Measurements from ENCODE around the gene PPA2. TPM values are rescaled to one million over a fixed set of nuclear protein-coding genes. Genes with fewer than 3 reads are reported as not detected.

PPA2 gene
- total and polyA plus RNA-seq, 8 donors = 75.3 to 102 (median 86.6) TPM

DNA sequence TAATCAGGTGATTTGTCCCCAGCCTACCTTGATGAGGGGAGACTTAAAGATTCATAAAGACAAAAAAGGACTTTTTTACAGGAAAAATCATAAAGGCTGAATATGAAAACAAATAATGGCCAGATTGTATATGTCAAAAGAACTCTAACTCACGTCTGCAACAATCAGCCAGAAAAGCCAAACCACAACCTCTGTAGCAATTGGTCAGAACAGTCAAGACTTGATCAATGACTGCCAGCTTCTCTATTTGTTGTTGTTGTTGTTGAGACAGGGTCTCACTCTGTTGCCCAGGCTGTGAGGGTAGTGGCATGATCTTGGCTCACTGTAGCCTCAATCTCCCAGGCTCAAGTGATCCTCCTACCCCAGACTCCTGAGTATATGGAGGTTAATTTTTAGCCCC, 35.9 kb upstream of the PPA2 start:
- TF ChIP-seq, protein P1, sequence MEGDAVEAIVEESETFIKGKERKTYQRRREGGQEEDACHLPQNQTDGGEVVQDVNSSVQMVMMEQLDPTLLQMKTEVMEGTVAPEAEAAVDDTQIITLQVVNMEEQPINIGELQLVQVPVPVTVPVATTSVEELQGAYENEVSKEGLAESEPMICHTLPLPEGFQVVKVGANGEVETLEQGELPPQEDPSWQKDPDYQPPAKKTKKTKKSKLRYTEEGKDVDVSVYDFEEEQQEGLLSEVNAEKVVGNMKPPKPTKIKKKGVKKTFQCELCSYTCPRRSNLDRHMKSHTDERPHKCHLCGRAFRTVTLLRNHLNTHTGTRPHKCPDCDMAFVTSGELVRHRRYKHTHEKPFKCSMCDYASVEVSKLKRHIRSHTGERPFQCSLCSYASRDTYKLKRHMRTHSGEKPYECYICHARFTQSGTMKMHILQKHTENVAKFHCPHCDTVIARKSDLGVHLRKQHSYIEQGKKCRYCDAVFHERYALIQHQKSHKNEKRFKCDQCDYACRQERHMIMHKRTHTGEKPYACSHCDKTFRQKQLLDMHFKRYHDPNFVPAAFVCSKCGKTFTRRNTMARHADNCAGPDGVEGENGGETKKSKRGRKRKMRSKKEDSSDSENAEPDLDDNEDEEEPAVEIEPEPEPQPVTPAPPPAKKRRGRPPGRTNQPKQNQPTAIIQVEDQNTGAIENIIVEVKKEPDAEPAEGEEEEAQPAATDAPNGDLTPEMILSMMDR (IDR thresholded peaks at IDR 0.05) = no peak
- ATAC-seq = no peak
- no peak for DNase-seq
- H3K4me1 ChIP-seq = no peaks in the 10 kb centered on the region
- H3K4me3 ChIP-seq = no peak overlapping the region
- no peaks in the 10 kb centered on the region for H3K27me3 ChIP-seq
- peaks cover 0 to 3% of the 10 kb centered on the region in 2 donors for H3K9me3 ChIP-seq
- H3K36me3 ChIP-seq = no peaks in the 10 kb centered on the region
- no peak overlapping the region for H3K27ac ChIP-seq
- intact Hi-C loops (cut with DNase I) = no loop called here

DNA sequence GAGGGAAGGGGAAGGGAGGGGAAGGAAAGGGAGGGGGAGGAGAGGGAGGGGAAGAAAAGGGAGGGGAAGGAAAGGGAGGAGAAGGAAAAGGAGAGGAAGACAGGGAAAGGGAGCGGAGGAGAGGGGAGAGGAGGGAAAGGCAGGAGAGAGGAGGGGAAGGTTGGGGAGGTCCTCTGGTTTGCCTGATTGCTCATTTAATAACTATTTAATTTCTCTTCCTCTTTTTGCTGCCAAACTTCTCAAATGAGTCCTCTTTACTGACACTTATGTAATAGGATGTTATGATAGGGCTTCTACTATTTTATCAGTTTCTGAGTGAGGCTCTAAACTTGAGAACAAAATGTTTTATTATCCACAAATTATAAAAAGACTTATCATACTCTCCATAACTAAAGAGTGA, 35.4 kb upstream of the PPA2 start:
- H3K4me3 ChIP-seq = no peak overlapping the region
- ATAC-seq = peak; percentile 25
- intact Hi-C loops (cut with DNase I) = no loop called here

DNA sequence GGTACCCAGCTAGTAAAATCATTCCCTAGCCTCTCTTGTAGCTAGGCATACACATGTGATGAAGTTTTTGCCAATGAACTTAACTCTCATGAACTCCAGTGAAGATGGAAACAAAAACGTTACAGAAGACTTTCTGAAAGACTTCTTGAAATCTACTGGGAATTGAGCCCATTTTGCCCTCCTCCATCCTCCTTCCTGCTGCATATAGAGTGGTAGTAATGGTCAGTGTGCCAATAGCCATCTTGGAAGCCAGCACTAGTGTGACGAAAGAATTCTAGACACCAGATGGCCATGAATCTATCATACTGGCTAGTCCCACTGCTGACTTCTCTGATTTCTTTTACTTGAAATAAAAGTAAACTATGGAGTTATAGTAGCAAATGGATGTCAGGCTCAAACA, 30.9 kb upstream of the PPA2 start:
- Histone ChIP-seq H3K27me3 (no peaks in the 10 kb centered on the region), H3K4me3 (no peak overlapping the region), H3K4me1 (no peaks in the 10 kb centered on the region), H3K9me3 (no peaks in the 10 kb centered on the region), H3K36me3 (no peaks in the 10 kb centered on the region), H3K27ac (no peak overlapping the region)
- no peak for DNase-seq
- no peak for ATAC-seq
- TF ChIP-seq, protein P1 (IDR thresholded peaks at IDR 0.05) = no peak
- intact Hi-C loops (cut with DNase I) = no loop called here

More for the DNA sequence above, 35.4 kb upstream of the PPA2 start:
- H3K27ac ChIP-seq = no peak overlapping the region
- no peaks in the 10 kb centered on the region for H3K4me1 ChIP-seq
- no peaks in the 10 kb centered on the region for H3K27me3 ChIP-seq
- peaks cover 0 to 3% of the 10 kb centered on the region in 2 donors for H3K9me3 ChIP-seq
- DNase-seq = no peak
- H3K36me3 ChIP-seq = no peaks in the 10 kb centered on the region
- TF ChIP-seq, protein P1 (IDR thresholded peaks at IDR 0.05) = no peak

DNA sequence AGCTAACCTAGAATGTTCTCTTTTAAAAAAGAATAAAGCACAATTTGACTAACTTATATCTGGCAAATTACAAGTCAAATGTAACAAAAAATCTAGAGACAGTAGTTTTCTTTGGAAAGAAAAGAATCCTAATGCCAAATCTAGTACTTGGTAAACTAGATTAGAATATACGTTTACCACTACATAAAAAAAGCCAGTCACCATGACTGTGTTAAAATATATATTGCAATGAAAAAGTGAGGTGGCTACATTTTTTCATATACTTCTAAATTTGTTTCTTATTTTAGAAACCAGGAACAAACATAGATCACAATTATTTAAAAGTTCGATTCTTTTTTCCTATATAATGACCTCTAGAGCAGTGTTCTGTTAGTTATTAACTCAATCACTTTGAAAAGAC, 29.6 kb upstream of the PPA2 start:
- no peaks in the 10 kb centered on the region for H3K27me3 ChIP-seq
- H3K36me3 ChIP-seq = no peaks in the 10 kb centered on the region
- H3K4me3 ChIP-seq = no peak overlapping the region
- H3K27ac ChIP-seq = no peak overlapping the region
- H3K9me3 ChIP-seq = no peaks in the 10 kb centered on the region
- H3K4me1 ChIP-seq = no peaks in the 10 kb centered on the region
- ATAC-seq = no peak
- no peak for DNase-seq
- intact Hi-C loops (cut with DNase I) = no loop called here
- TF ChIP-seq, protein P1 (IDR thresholded peaks at IDR 0.05) = no peak

DNA sequence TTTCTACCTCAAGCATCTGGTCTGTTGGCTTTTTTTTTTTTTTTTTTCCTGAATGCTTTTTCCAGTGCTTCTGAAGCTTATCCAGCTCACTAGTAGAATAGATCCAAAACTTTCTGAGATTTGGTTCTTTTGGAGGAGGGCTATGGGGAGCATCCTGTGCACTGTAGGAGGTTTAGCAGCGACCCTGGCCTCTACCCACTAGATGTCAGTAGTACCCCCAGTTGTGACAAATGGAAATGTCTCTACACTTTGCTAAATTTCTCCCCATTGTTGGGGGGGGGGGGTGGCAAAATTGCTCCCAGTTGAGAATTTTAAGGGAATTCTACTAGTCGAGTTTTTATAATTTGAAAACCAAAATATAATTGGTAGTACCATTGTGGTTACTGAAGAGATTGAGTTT, 23.0 kb upstream of the PPA2 start:
- TF ChIP-seq, protein P1 (IDR thresholded peaks at IDR 0.05) = no peak
- no peaks in the 10 kb centered on the region for H3K36me3 ChIP-seq
- peak; percentile 40 for ATAC-seq

More for the DNA sequence above, 23.0 kb upstream of the PPA2 start:
- DNase-seq = no peak
- intact Hi-C loops (cut with DNase I) = no loop called here
- Histone ChIP-seq H3K4me3 (no peak overlapping the region), H3K4me1 (no peaks in the 10 kb centered on the region), H3K9me3 (no peaks in the 10 kb centered on the region), H3K27me3 (no peaks in the 10 kb centered on the region), H3K27ac (no peak overlapping the region)
